Measurements from ENCODE around the gene RALGAPA2. TPM values are rescaled to one million over a fixed set of nuclear protein-coding genes. Genes with fewer than 3 reads are reported as not detected.

The RALGAPA2 gene
- polyA plus RNA-seq, 1 donor from 2014 or later = 5.4 TPM

DNA sequence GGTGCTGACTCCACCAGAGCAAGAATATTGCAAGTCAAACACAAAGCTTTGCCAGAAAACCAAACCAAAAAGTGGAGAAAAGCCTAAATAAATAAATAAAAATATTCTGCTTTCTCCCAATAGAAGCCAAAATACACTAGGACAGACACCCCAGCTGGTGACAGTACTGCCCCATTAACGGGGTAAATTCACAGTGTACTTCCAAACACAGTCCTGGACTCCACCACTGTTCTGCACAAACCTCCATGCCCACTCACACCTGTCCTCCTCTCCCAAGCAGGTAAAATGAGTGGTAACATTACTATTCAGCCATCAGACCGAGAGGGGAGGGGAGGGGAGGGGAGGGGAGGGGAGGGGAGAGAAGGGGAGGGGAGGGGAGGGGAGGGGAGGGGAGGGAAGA lies 70.7 kb downstream of the RALGAPA2 start:
- no peaks in the 10 kb centered on the region for H3K9me3 Mint-ChIP-seq
- no peaks in the 10 kb centered on the region for H3K27me3 Mint-ChIP-seq
- H3K27ac Mint-ChIP-seq = no peak overlapping the region
- no peak overlapping the region for H3K4me3 Mint-ChIP-seq
- H3K4me1 Mint-ChIP-seq = peaks cover 0 to 3% (median 0%) of the 10 kb centered on the region in 3 donors
- H3K36me3 Mint-ChIP-seq = peaks cover 23% of the 10 kb centered on the region

- Mint-ChIP-seq H3K36me3 (peaks cover 30% of the 10 kb centered on the region), H3K9me3 (no peaks in the 10 kb centered on the region), H3K27me3 (no peaks in the 10 kb centered on the region), H3K27ac (no peak overlapping the region), H3K4me3 (no peak overlapping the region), H3K4me1 (peaks cover 0 to 3% (median 0%) of the 10 kb centered on the region in 3 donors)
Observed at GRCh38 chr20:20638878-20639277, 73.6 kb downstream of the RALGAPA2 start.

DNA sequence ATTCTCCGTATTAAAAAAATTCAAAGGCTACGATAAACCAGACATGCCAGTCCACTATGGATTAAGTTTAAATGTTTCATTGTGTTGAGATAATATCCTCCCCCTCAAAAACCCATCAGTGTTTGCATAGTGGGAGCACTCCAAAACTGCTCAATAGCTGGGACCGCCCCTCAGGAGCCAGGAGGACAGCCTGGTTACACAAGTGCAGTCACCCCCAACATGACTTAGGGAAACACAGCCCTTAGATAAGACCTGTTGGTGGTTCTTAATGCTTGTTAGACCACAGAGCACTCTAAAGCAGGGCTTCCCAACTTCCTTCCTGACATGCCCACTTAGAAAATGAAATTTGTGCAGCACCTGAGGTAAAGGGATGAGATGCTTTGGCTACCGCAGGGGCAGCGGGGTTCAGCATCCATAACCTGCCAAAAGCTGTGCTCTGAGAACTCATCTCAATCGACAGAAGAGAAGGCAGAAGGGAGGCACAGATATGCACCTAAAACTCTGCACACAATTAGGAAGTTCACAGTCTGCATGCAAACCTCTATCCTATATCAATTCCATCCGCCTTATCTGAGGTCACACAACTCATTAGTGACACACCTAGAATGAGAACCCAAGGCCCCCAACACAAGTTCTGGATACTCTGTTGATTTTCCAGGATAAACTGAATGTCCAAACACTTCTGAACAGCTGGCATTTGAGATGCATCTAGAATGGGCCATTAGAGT lies 74.3 kb downstream of the RALGAPA2 start:
- Mint-ChIP-seq H3K4me3 (no peak overlapping the region), H3K36me3 (peaks cover 35% of the 10 kb centered on the region), H3K4me1 (peaks cover 0 to 3% (median 0%) of the 10 kb centered on the region in 3 donors), H3K27ac (no peak overlapping the region), H3K27me3 (no peaks in the 10 kb centered on the region), H3K9me3 (no peaks in the 10 kb centered on the region)

- Mint-ChIP-seq H3K27me3 (no peaks in the 10 kb centered on the region), H3K27ac (no peak overlapping the region), H3K9me3 (no peaks in the 10 kb centered on the region), H3K4me1 (peaks cover 0 to 2% (median 0%) of the 10 kb centered on the region in 3 donors), H3K4me3 (no peak overlapping the region), H3K36me3 (peaks cover 23% of the 10 kb centered on the region)
Observed at GRCh38 chr20:20635006-20635405, 77.4 kb downstream of the RALGAPA2 start.

DNA sequence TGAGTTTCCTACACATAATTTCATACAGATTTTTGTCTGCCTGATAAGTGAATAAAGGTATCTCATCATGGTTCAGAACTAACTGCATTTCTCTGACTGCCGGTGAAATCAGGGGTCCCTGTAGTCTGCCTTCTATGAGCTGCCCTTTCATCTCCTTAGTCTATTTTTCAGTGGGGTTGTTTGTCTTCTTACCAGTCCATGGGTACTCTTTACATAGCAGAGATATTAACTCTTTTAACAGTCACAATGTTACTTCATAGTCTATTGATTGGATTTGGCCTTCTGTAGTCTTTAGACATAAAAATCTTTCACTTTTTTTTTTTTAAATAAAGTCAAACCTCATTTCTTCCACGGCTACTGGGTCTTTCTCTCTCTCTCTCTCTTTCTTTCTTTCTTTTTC lies 79.8 kb downstream of the RALGAPA2 start:
- Mint-ChIP-seq H3K9me3 (no peaks in the 10 kb centered on the region), H3K27ac (no peak overlapping the region), H3K4me3 (no peak overlapping the region), H3K4me1 (peaks cover 0 to 2% (median 0%) of the 10 kb centered on the region in 3 donors), H3K27me3 (no peaks in the 10 kb centered on the region), H3K36me3 (peaks cover 23% of the 10 kb centered on the region)

DNA sequence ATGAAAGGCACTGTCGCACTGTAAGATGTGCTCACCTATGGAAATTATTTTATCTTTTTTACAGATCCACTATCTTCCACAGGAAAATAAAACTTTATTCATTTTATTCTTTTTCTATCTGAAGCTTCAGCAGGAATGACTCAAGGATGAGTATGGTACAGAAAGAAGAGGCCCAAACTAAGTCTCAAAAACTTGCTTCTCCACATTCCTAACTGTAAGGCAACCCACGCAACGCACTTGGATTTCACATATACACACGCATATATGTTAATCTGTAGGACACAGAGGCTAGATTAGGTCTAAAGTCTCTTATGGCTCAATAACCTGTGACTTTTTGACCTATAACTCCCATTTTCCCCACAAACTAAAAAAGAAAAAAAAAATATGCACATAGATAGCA lies 81.9 kb downstream of the RALGAPA2 start:
- peaks cover 23% of the 10 kb centered on the region for H3K36me3 Mint-ChIP-seq
- H3K9me3 Mint-ChIP-seq = no peaks in the 10 kb centered on the region
- no peak overlapping the region for H3K4me3 Mint-ChIP-seq
- H3K27ac Mint-ChIP-seq = no peak overlapping the region
- peaks cover 0 to 2% (median 0%) of the 10 kb centered on the region in 3 donors for H3K4me1 Mint-ChIP-seq
- no peaks in the 10 kb centered on the region for H3K27me3 Mint-ChIP-seq

DNA sequence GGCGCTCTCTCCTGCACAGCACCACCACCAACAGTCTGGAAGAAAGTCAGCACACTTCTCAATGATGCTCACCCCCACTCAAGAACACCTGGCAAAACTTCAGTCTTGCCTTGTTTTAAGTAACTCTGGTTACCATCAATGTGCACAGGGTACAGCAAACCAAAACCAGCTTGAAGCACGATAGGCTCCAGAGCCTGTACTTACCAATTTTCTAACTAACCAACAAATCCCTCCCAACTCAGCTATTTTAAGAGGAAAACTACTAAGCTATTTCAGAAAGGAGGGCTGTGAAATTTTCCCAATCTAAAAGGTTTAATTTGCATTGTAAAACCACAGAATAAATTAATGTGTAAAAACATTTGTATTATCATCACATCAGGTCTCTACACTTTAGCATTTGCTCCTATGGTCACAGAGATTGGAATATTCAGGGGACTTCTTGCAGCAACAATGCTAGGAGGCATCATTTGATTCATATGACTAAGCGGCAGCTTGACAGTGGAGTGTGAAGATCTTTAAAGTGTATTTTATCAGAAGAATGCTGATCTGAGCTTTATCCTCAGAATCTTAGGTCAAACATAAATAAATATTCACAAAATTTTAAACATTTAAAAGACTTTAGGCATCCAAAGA lies 82.8 kb downstream of the RALGAPA2 start:
- Mint-ChIP-seq H3K4me3 (no peak overlapping the region), H3K27ac (no peak overlapping the region), H3K9me3 (no peaks in the 10 kb centered on the region), H3K27me3 (no peaks in the 10 kb centered on the region), H3K4me1 (peaks cover 0 to 2% (median 0%) of the 10 kb centered on the region in 3 donors), H3K36me3 (peaks cover 23% of the 10 kb centered on the region)

DNA sequence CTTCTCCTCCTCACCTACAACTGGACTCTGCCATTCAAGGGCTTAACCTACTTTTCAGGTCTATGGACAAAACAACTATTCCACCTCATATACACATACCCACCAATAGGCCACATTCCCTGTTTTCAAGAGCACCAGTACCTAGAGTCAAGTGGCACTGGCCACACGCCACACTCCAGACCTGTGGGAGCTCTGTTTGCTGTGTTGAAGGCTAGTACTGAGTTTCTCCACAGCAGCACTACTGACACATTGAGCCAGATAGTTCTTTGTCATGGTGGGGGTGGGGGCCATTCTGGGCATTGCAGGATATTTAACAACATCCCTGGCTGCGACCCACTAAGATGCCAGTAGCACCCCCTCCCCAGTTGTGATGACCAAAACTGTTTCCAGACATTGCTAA lies 84.1 kb downstream of the RALGAPA2 start:
- peaks cover 11% of the 10 kb centered on the region for H3K36me3 Mint-ChIP-seq
- H3K4me3 Mint-ChIP-seq = no peak overlapping the region
- no peaks in the 10 kb centered on the region for H3K27me3 Mint-ChIP-seq
- peaks cover 0 to 2% (median 0%) of the 10 kb centered on the region in 3 donors for H3K4me1 Mint-ChIP-seq
- H3K9me3 Mint-ChIP-seq = no peaks in the 10 kb centered on the region
- H3K27ac Mint-ChIP-seq = no peak overlapping the region

- Mint-ChIP-seq H3K27ac (no peak overlapping the region), H3K36me3 (peaks cover 9% of the 10 kb centered on the region), H3K4me3 (no peak overlapping the region), H3K9me3 (no peaks in the 10 kb centered on the region), H3K4me1 (no peaks in the 10 kb centered on the region), H3K27me3 (no peaks in the 10 kb centered on the region)
Observed at GRCh38 chr20:20627471-20627870, 85.0 kb downstream of the RALGAPA2 start.

- H3K27ac Mint-ChIP-seq = no peak overlapping the region
- H3K9me3 Mint-ChIP-seq = no peaks in the 10 kb centered on the region
- peaks cover 13% of the 10 kb centered on the region for H3K36me3 Mint-ChIP-seq
Observed at GRCh38 chr20:20624914-20625313, 87.5 kb downstream of the RALGAPA2 start.

DNA sequence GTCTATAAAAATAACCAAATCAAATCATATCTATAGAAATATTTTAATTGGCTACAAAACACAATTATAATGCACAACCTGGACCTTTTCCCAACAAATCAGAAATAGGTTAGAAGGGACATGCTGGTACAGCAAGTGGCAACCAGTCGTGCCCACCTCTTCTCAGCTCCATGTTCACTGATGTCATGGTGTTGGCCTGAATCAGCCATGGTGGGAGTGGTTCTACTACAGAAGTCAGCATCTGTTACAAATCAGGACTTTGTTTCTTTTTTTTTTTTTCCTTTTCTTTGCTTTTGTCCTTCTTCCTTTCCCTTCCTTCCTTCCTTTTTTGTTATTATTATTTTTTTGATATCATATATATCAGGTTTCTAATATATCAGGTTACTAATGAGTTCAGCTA lies 91.2 kb downstream of the RALGAPA2 start:
- Mint-ChIP-seq H3K36me3 (peaks cover 8% of the 10 kb centered on the region), H3K4me1 (no peaks in the 10 kb centered on the region), H3K27ac (no peak overlapping the region), H3K4me3 (no peak overlapping the region), H3K9me3 (no peaks in the 10 kb centered on the region), H3K27me3 (no peaks in the 10 kb centered on the region)

More at GRCh38 chr20:20624914-20625313, 87.5 kb downstream of the RALGAPA2 start:
- no peak overlapping the region for H3K4me3 Mint-ChIP-seq
- H3K4me1 Mint-ChIP-seq = no peaks in the 10 kb centered on the region
- H3K27me3 Mint-ChIP-seq = no peaks in the 10 kb centered on the region

DNA sequence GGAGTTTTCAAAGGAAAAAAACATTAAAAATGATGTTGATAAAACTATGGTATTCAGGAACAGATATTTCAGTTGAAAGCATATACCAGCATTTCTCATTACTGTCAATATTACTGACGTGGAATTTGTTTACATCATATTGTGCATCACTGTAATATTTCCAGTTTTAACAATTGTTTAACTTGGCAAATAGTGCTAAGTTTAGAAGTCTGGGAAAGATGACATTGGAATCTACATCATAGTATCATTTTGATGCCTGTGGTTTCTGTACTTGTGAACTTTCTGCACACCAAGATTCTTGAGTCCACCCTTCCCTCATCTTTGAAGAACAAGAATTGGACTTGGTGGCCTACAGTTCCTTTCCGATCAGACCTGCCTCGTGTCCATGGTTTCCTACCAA lies 98.1 kb downstream of the RALGAPA2 start:
- Mint-ChIP-seq H3K9me3 (no peaks in the 10 kb centered on the region), H3K27me3 (no peaks in the 10 kb centered on the region), H3K4me3 (no peak overlapping the region), H3K27ac (no peak overlapping the region), H3K36me3 (peaks cover 16% of the 10 kb centered on the region), H3K4me1 (peaks cover 0 to 2% (median 0%) of the 10 kb centered on the region in 3 donors)

GRCh38 chr20:20612251-20612650 lies 100.2 kb downstream of the RALGAPA2 start:
- peaks cover 17% of the 10 kb centered on the region for H3K36me3 Mint-ChIP-seq
- peaks cover 0 to 2% (median 0%) of the 10 kb centered on the region in 3 donors for H3K4me1 Mint-ChIP-seq
- no peaks in the 10 kb centered on the region for H3K9me3 Mint-ChIP-seq
- H3K27me3 Mint-ChIP-seq = no peaks in the 10 kb centered on the region
- H3K4me3 Mint-ChIP-seq = no peak overlapping the region
- H3K27ac Mint-ChIP-seq = no peak overlapping the region

DNA sequence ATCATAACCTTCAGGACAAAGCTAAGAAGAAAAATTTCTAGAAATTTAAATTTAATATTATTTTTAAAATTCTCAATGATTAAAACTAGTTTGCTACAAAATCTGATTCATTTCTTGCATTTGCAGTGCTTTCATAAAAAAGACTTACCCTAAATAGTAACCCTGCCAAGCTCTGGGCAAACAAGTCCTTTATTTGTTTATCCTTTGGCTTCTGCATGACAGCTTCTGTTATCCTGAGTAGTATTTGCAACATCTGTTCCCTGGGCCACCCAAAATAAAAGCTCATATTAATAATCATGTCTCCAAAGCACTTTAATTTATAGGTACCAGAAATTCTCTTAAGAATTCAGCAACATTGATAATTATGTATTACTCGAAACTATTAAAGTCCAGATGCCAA lies 101.3 kb downstream of the RALGAPA2 start:
- H3K9me3 Mint-ChIP-seq = no peaks in the 10 kb centered on the region
- H3K36me3 Mint-ChIP-seq = peaks cover 16% of the 10 kb centered on the region
- no peaks in the 10 kb centered on the region for H3K27me3 Mint-ChIP-seq
- no peak overlapping the region for H3K27ac Mint-ChIP-seq
- H3K4me1 Mint-ChIP-seq = peaks cover 0 to 2% (median 0%) of the 10 kb centered on the region in 3 donors
- no peak overlapping the region for H3K4me3 Mint-ChIP-seq

- no peak overlapping the region for H3K27ac Mint-ChIP-seq
- H3K27me3 Mint-ChIP-seq = no peaks in the 10 kb centered on the region
- H3K36me3 Mint-ChIP-seq = peaks cover 13% of the 10 kb centered on the region
- H3K4me3 Mint-ChIP-seq = no peak overlapping the region
- peaks cover 0 to 2% (median 0%) of the 10 kb centered on the region in 3 donors for H3K4me1 Mint-ChIP-seq
- no peaks in the 10 kb centered on the region for H3K9me3 Mint-ChIP-seq
Observed at GRCh38 chr20:20609522-20609921, 102.9 kb downstream of the RALGAPA2 start.

- Mint-ChIP-seq H3K4me1 (peaks cover under 1 to 6% (median 6%) of the 10 kb centered on the region in 3 donors), H3K36me3 (peaks cover 9% of the 10 kb centered on the region), H3K9me3 (no peaks in the 10 kb centered on the region), H3K4me3 (no peak overlapping the region), H3K27ac (no peak overlapping the region), H3K27me3 (no peaks in the 10 kb centered on the region)
Observed at GRCh38 chr20:20608641-20609040, 103.8 kb downstream of the RALGAPA2 start.

Data from IgD-negative memory B cell (primary cell).